ENCODE results near the gene OR10H4. TPM values are rescaled to one million over a fixed set of nuclear protein-coding genes. Genes with fewer than 3 reads are reported as not detected.

OR10H4 gene
- total and polyA plus RNA-seq, 2 experiments from 2014 or later = not detected

DNA sequence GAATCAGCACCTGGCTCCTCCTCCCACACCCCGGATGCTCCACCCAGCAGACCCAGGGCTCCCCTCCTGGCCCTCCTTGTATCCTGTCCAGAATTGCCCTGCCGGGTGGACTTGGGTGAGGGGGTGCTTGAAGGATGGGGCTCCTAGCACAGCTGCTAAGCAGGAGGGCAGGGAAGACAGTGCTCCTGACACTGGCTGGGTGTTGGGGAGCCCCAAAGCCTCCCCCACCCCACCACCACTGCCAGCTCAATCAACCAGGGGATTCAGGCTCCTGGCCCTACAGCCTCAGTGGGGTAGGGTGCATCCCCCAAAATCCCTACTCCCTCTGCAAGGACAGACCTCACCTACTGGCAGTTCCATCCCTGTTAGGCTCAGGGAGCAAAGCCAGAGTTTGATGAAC is 11.9 kb upstream of the OR10H4 start (continued):
- TF ChIP-seq JUNB (IDR thresholded peaks at IDR 0.05; ENCODE audit: unreplicated experiment) = no peak

GRCh38 chr19:15937771-15938170 is 11.0 kb upstream of the OR10H4 start:
- H3K9me2 ChIP-seq (ENCODE audit: insufficient read depth) = no peaks in the 10 kb centered on the region
- Mint-ChIP-seq H3K27me3 (ENCODE audit: insufficient read depth, low read depth, poor library complexity) (peaks cover 2% of the 10 kb centered on the region), H3K4me1 (no peaks in the 10 kb centered on the region), H3K9me3 (peaks cover 89% of the 10 kb centered on the region), H3K27ac (no peak overlapping the region), H3K4me3 (no peak overlapping the region), H3K36me3 (ENCODE audit: low read depth) (peaks cover 6% of the 10 kb centered on the region; the same call in 2 of the 3 replicates)
- TF ChIP-seq ZNF462 (CRISPR knock-in tag; IDR thresholded peaks at IDR 0.05) (no peak), ZNF331 (CRISPR knock-in tag; IDR thresholded peaks at IDR 0.05; ENCODE audit: low read depth) (no peak), POLR2AphosphoS5 (IDR thresholded peaks at IDR 0.05; ENCODE audit: low read depth) (no peak), NANOG (IDR thresholded peaks at IDR 0.05; ENCODE audit: borderline replicate concordance) (no peak), JUNB (IDR thresholded peaks at IDR 0.05; ENCODE audit: unreplicated experiment) (no peak), EZH2phosphoT487 (IDR thresholded peaks at IDR 0.05; ENCODE audit: unreplicated experiment) (no peak), STAT1 (IDR thresholded peaks at IDR 0.05; ENCODE audit: unreplicated experiment) (no peak), ZNF114 (CRISPR knock-in tag; IDR thresholded peaks at IDR 0.05) (no peak), CREB1 (CRISPR knock-in tag; IDR thresholded peaks at IDR 0.05; ENCODE audit: low read depth) (no peak), EZH2 (IDR thresholded peaks at IDR 0.05; ENCODE audit: low read depth, unreplicated experiment) (no peak)
- TF ChIP-seq, protein P1, sequence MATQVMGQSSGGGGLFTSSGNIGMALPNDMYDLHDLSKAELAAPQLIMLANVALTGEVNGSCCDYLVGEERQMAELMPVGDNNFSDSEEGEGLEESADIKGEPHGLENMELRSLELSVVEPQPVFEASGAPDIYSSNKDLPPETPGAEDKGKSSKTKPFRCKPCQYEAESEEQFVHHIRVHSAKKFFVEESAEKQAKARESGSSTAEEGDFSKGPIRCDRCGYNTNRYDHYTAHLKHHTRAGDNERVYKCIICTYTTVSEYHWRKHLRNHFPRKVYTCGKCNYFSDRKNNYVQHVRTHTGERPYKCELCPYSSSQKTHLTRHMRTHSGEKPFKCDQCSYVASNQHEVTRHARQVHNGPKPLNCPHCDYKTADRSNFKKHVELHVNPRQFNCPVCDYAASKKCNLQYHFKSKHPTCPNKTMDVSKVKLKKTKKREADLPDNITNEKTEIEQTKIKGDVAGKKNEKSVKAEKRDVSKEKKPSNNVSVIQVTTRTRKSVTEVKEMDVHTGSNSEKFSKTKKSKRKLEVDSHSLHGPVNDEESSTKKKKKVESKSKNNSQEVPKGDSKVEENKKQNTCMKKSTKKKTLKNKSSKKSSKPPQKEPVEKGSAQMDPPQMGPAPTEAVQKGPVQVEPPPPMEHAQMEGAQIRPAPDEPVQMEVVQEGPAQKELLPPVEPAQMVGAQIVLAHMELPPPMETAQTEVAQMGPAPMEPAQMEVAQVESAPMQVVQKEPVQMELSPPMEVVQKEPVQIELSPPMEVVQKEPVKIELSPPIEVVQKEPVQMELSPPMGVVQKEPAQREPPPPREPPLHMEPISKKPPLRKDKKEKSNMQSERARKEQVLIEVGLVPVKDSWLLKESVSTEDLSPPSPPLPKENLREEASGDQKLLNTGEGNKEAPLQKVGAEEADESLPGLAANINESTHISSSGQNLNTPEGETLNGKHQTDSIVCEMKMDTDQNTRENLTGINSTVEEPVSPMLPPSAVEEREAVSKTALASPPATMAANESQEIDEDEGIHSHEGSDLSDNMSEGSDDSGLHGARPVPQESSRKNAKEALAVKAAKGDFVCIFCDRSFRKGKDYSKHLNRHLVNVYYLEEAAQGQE (IDR thresholded peaks at IDR 0.05; ENCODE audit: unreplicated experiment) = no peak
- TF ChIP-seq, protein P2, sequence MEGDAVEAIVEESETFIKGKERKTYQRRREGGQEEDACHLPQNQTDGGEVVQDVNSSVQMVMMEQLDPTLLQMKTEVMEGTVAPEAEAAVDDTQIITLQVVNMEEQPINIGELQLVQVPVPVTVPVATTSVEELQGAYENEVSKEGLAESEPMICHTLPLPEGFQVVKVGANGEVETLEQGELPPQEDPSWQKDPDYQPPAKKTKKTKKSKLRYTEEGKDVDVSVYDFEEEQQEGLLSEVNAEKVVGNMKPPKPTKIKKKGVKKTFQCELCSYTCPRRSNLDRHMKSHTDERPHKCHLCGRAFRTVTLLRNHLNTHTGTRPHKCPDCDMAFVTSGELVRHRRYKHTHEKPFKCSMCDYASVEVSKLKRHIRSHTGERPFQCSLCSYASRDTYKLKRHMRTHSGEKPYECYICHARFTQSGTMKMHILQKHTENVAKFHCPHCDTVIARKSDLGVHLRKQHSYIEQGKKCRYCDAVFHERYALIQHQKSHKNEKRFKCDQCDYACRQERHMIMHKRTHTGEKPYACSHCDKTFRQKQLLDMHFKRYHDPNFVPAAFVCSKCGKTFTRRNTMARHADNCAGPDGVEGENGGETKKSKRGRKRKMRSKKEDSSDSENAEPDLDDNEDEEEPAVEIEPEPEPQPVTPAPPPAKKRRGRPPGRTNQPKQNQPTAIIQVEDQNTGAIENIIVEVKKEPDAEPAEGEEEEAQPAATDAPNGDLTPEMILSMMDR (conservative IDR thresholded peaks at IDR 0.05; ENCODE audit: low read depth in 2 of 2) = no peak
- TF ChIP-seq, protein P3, sequence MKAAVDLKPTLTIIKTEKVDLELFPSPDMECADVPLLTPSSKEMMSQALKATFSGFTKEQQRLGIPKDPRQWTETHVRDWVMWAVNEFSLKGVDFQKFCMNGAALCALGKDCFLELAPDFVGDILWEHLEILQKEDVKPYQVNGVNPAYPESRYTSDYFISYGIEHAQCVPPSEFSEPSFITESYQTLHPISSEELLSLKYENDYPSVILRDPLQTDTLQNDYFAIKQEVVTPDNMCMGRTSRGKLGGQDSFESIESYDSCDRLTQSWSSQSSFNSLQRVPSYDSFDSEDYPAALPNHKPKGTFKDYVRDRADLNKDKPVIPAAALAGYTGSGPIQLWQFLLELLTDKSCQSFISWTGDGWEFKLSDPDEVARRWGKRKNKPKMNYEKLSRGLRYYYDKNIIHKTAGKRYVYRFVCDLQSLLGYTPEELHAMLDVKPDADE (IDR thresholded peaks at IDR 0.05) = no peak
- H2AFZ ChIP-seq = no peak overlapping the region
- H3K79me2 ChIP-seq (replicated peaks; ENCODE audit: insufficient read depth) = no peaks in the 10 kb centered on the region
- ATAC-seq (no peak), DNase-seq (ENCODE audit: low spot score) (no peak)
- H3K4me3 ChIP-seq = no peak overlapping the region
- H3K27ac ChIP-seq (ENCODE audit: low read depth) = no peak overlapping the region
- H3F3A ChIP-seq (replicated peaks; ENCODE audit: low read depth) = no peaks in the 10 kb centered on the region
- H4K20me1 ChIP-seq (replicated peaks; ENCODE audit: insufficient read depth) = no peaks in the 10 kb centered on the region
- no peaks in the 10 kb centered on the region for H3K27me3 ChIP-seq (ENCODE audit: insufficient read depth)
- H3K4me1 ChIP-seq (ENCODE audit: insufficient read depth) = no peaks in the 10 kb centered on the region
- no peak overlapping the region for H3K4me2 ChIP-seq
- peaks cover 5% of the 10 kb centered on the region; the same call in 1 of the 2 replicates for H3K36me3 ChIP-seq (ENCODE audit: insufficient read depth)
